LNCaP clone FGC (cell line): Measurements from ENCODE around the gene ALCAM.

Source experiments
- DNase-seq: peaks from one replicate; pipeline ENCODE4 v3.0.0-alpha.2; 2011; ENCODE audit warnings: low read depth
- H3K4me3 ChIP-seq: 2 replicates; pipeline ENCODE4 v1.5.1; 2011; ENCODE audit warnings: mild to moderate bottlenecking, low read depth, low read length, control low read depth
- CTCF ChIP-seq: IDR thresholded peaks from 2 replicates; pipeline ENCODE4 v1.5.1; 2012; ENCODE audit warnings: mild to moderate bottlenecking; ENCODE audit not compliant: control insufficient read depth, insufficient read depth; ENCODE audit errors: extremely low read depth

ALCAM gene

GRCh38 chr3:105513042-105513441 is 146.3 kb downstream of the ALCAM start:
- TF ChIP-seq CTCF = no peak
- H3K4me3 ChIP-seq = no peak overlapping the region
- no peak for DNase-seq

- no peak for DNase-seq
- no peak for TF ChIP-seq CTCF
- no peak overlapping the region for H3K4me3 ChIP-seq
Measured at GRCh38 chr3:105513886-105514285, 147.2 kb downstream of the ALCAM start.

DNA sequence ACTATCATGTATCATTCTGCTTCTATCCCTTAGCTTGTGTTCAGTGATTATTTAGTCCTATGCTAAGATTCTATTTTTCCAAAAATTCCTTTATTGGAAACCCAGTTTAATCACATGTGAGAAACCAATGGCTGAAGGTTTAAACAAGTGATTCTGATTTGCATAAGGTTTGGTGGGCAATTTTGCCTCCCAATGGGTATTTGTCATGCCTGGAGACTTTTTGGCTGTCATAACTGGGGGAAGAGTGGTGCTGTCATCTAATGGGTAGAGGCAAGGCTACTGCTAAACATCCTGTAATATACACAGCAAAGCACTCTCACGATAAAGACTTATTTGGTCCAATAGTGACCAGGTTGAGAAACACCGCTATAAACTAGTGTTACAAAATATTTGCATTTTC is 148.7 kb downstream of the ALCAM start:
- DNase-seq = no peak
- H3K4me3 ChIP-seq = no peak overlapping the region
- no peak for TF ChIP-seq CTCF

- DNase-seq = no peak
- no peak for TF ChIP-seq CTCF
Measured at GRCh38 chr3:105516972-105517371, 150.3 kb downstream of the ALCAM start.

GRCh38 chr3:105518203-105518602 is 151.5 kb downstream of the ALCAM start:
- no peak for DNase-seq
- TF ChIP-seq CTCF = peak; percentile 35; the same call in 1 of the 2 replicates
- H3K4me3 ChIP-seq = no peak overlapping the region

More at GRCh38 chr3:105516972-105517371, 150.3 kb downstream of the ALCAM start:
- no peak overlapping the region for H3K4me3 ChIP-seq

DNA sequence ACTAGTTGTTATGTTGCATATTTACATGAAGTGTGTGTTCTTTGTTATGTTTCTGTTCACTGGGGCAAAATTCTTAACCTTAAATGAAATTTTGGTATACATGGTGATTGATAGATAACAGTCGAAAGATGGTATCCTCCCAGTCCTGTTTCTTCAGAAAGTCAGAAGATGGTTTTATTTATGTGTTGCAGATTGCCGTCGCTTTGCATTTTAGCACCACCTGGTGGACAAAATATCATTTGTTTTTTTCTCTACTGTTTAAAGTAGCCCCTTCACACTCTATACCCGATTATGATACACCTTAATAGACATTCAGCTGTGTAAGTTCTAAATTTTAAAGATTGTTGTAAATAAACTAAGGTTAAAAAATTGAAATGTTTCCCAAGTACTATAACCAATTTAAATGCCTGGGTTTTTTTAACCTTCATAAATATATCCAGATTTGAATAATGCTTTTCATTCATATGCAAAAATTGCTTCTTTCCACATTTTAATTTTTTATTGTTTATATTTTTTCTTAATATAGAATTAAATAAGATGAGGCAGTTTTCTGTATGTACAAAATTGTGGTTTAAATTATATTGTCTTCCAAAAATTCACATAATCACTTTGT is 152.2 kb downstream of the ALCAM start:
- peak; percentile 56 for TF ChIP-seq CTCF
- peak; percentile 47 for DNase-seq
- no peak overlapping the region for H3K4me3 ChIP-seq

DNA sequence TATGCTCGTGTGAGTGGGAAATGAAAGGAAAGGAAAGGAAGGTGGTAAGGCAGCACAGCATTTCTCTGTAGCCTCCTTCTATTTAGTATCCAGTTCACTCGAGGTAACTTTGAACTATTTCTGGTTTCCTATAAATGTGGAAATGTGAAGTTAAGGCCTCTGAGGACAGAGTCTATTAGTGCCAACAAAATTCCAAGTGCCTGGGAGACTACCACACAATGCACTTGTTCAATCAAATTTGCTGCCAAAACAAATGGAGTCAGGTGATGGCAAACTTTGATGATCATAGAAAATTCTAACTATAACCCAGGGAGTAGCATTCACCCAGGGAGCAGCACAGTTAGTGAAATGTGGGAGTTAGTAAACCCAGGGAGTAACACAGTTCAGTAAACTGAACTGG is 155.1 kb downstream of the ALCAM start:
- DNase-seq = no peak
- H3K4me3 ChIP-seq = no peak overlapping the region
- TF ChIP-seq CTCF = no peak
